ENCODE data around the gene XYLT1.

XYLT1 gene

DNA sequence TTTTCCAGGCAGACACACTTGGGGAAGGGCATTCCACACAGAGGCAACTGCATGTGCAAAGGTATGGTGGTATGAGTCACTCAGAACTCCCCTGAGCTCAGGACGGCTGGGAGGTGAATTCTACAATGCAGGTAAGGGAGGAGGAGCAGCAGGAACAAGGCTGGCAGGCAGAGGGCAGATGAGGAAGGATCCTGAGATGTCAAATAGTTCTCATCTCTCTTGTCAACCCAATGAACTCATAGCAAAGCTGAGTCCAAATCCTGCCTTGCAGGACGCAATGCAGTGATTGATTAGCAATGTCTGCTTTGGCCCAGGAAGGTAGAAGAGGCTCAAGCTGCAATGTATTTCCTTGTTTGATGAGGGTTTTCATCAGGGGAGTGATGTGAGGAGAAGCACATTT, 243.5 kb downstream of the XYLT1 start:
- H3K27ac ChIP-seq (ENCODE audit: poor library complexity, severe bottlenecking): peak overlapping the region; percentile 2

DNA sequence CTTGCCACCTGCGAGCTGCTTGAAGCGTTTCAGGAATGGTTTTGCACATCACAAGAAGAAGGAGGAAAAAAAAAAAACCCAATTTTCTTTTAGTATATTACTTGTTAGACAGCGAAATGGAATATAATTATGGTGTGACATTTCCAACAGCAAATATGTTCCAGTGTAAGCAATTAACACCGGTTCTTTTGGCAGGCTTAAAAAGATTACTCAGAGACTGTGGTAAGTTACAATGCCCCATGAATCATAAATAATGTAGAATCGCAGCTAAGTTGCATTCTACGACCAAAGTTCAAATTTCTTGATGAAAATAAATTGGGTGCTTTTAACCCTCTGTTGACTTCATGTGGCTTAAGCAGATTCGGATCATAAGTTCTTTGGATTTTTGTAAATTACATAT, 245.2 kb downstream of the XYLT1 start:
- DNase-seq (ENCODE audit: low spot score): no peak
- no peak for TF ChIP-seq CTCF (IDR thresholded peaks at IDR 0.05; ENCODE audit: poor library complexity, severe bottlenecking)
- Histone ChIP-seq H3K27ac (ENCODE audit: poor library complexity, severe bottlenecking) (no peak overlapping the region), H3K9me3 (ENCODE audit: severe bottlenecking) (no peaks in the 10 kb centered on the region), H3K36me3 (ENCODE audit: low read depth) (no peaks in the 10 kb centered on the region; the same call in 1 of the 2 replicates), H3K27me3 (ENCODE audit: insufficient read depth, poor library complexity, severe bottlenecking) (no peaks in the 10 kb centered on the region), H3K4me1 (ENCODE audit: insufficient read depth, poor library complexity, severe bottlenecking) (peaks cover 13% of the 10 kb centered on the region), H3K4me3 (ENCODE audit: severe bottlenecking) (no peak overlapping the region)
- no peak for ATAC-seq (ENCODE audit: low read depth)

More for the DNA sequence above, 243.5 kb downstream of the XYLT1 start:
- no peaks in the 10 kb centered on the region for H3K9me3 ChIP-seq (ENCODE audit: severe bottlenecking)
- H3K4me3 ChIP-seq (ENCODE audit: severe bottlenecking): no peak overlapping the region
- no peaks in the 10 kb centered on the region; the same call in 1 of the 2 replicates for H3K36me3 ChIP-seq (ENCODE audit: low read depth)
- TF ChIP-seq CTCF (IDR thresholded peaks at IDR 0.05; ENCODE audit: poor library complexity, severe bottlenecking): peak; percentile 13
- H3K27me3 ChIP-seq (ENCODE audit: insufficient read depth, poor library complexity, severe bottlenecking): no peaks in the 10 kb centered on the region
- ATAC-seq (ENCODE audit: low read depth): peak; percentile 98
- peak; percentile 74 for DNase-seq (ENCODE audit: low spot score)
- peaks cover 13% of the 10 kb centered on the region for H3K4me1 ChIP-seq (ENCODE audit: insufficient read depth, poor library complexity, severe bottlenecking)

- TF ChIP-seq CTCF (IDR thresholded peaks at IDR 0.05; ENCODE audit: poor library complexity, severe bottlenecking): no peak
- no peaks in the 10 kb centered on the region for H3K9me3 ChIP-seq (ENCODE audit: severe bottlenecking)
- no peaks in the 10 kb centered on the region for H3K27me3 ChIP-seq (ENCODE audit: insufficient read depth, poor library complexity, severe bottlenecking)
- no peak overlapping the region for H3K27ac ChIP-seq (ENCODE audit: poor library complexity, severe bottlenecking)
- peaks cover 13% of the 10 kb centered on the region for H3K4me1 ChIP-seq (ENCODE audit: insufficient read depth, poor library complexity, severe bottlenecking)
- DNase-seq (ENCODE audit: low spot score) (no peak), ATAC-seq (ENCODE audit: low read depth) (no peak)
- H3K4me3 ChIP-seq (ENCODE audit: severe bottlenecking): no peak overlapping the region
- H3K36me3 ChIP-seq (ENCODE audit: low read depth): no peaks in the 10 kb centered on the region; the same call in 1 of the 2 replicates
Observed at GRCh38 chr16:17224879-17225281, 245.9 kb downstream of the XYLT1 start.

GRCh38 chr16:17224350-17224749, 246.4 kb downstream of the XYLT1 start:
- Histone ChIP-seq H3K9me3 (ENCODE audit: severe bottlenecking) (no peaks in the 10 kb centered on the region), H3K36me3 (ENCODE audit: low read depth) (no peaks in the 10 kb centered on the region; the same call in 1 of the 2 replicates), H3K27ac (ENCODE audit: poor library complexity, severe bottlenecking) (no peak overlapping the region), H3K27me3 (ENCODE audit: insufficient read depth, poor library complexity, severe bottlenecking) (no peaks in the 10 kb centered on the region), H3K4me1 (ENCODE audit: insufficient read depth, poor library complexity, severe bottlenecking) (peaks cover 13% of the 10 kb centered on the region), H3K4me3 (ENCODE audit: severe bottlenecking) (no peak overlapping the region)
- DNase-seq (ENCODE audit: low spot score): no peak
- no peak for ATAC-seq (ENCODE audit: low read depth)
- TF ChIP-seq CTCF (IDR thresholded peaks at IDR 0.05; ENCODE audit: poor library complexity, severe bottlenecking): no peak

GRCh38 chr16:17223576-17223975, 247.2 kb downstream of the XYLT1 start:
- peaks cover 13% of the 10 kb centered on the region for H3K4me1 ChIP-seq (ENCODE audit: insufficient read depth, poor library complexity, severe bottlenecking)
- no peaks in the 10 kb centered on the region for H3K9me3 ChIP-seq (ENCODE audit: severe bottlenecking)
- H3K27me3 ChIP-seq (ENCODE audit: insufficient read depth, poor library complexity, severe bottlenecking): no peaks in the 10 kb centered on the region
- no peak for TF ChIP-seq CTCF (IDR thresholded peaks at IDR 0.05; ENCODE audit: poor library complexity, severe bottlenecking)
- H3K27ac ChIP-seq (ENCODE audit: poor library complexity, severe bottlenecking): no peak overlapping the region
- no peaks in the 10 kb centered on the region; the same call in 1 of the 2 replicates for H3K36me3 ChIP-seq (ENCODE audit: low read depth)
- H3K4me3 ChIP-seq (ENCODE audit: severe bottlenecking): no peak overlapping the region
- ATAC-seq (ENCODE audit: low read depth): no peak
- no peak for DNase-seq (ENCODE audit: low spot score)
